Breast epithelium (tissue), 3 donors: Measurements from ENCODE around the gene ROCK2.

ENCODE experiments used
- POLR2A ChIP-seq: fragments of 450-650 bp; IDR thresholded peaks from one replicate; pipeline ENCODE4 v1.6.1; 2016; ENCODE audit warnings: antibody characterized with exemption, mild to moderate bottlenecking, moderate library complexity
- POLR2AphosphoS5 ChIP-seq, 3 donors: sonication (generic); formaldehyde crosslinking; IDR thresholded peaks; one replicate each; pipeline ENCODE4 v1.6.1; 2017; ENCODE audit warnings: antibody characterized with exemption in 3 of 3
- TF ChIP-seq, protein P1 (sequence below), 3 donors: fragments of 450-650 bp; IDR thresholded peaks; one replicate each; pipeline ENCODE4 v1.5.1; 2016 to 2017; ENCODE audit warnings: antibody characterized with exemption in 3 of 3, mild to moderate bottlenecking in 3 of 3, moderate library complexity in 3 of 3

DNA sequence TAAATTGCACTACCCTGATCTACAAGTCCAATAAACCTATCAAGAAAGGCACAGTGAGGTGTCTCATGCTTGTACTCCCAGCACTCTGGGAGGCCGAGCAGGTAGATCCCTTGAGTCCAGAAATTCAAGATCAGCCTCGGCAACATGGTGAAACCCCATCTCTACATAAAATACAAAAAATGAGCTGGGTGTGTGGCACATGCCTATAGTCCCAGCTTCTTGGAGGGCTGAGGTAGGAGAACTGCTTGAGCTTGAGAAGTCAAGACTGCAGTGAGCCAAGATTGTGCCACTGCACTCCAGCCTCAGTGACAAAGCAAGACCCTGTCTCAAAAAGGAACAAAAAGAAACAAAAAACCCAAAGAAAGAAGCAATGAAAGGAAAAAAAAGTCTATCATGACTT, 58.9 kb downstream of the ROCK2 start:
- TF ChIP-seq, protein P1, sequence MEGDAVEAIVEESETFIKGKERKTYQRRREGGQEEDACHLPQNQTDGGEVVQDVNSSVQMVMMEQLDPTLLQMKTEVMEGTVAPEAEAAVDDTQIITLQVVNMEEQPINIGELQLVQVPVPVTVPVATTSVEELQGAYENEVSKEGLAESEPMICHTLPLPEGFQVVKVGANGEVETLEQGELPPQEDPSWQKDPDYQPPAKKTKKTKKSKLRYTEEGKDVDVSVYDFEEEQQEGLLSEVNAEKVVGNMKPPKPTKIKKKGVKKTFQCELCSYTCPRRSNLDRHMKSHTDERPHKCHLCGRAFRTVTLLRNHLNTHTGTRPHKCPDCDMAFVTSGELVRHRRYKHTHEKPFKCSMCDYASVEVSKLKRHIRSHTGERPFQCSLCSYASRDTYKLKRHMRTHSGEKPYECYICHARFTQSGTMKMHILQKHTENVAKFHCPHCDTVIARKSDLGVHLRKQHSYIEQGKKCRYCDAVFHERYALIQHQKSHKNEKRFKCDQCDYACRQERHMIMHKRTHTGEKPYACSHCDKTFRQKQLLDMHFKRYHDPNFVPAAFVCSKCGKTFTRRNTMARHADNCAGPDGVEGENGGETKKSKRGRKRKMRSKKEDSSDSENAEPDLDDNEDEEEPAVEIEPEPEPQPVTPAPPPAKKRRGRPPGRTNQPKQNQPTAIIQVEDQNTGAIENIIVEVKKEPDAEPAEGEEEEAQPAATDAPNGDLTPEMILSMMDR (IDR thresholded peaks at IDR 0.05): no peak
- TF ChIP-seq POLR2AphosphoS5 (IDR thresholded peaks at IDR 0.05): no peak
- no peak for TF ChIP-seq POLR2A
